Measurements from ENCODE around the gene PDLIM1.

The PDLIM1 gene

DNA sequence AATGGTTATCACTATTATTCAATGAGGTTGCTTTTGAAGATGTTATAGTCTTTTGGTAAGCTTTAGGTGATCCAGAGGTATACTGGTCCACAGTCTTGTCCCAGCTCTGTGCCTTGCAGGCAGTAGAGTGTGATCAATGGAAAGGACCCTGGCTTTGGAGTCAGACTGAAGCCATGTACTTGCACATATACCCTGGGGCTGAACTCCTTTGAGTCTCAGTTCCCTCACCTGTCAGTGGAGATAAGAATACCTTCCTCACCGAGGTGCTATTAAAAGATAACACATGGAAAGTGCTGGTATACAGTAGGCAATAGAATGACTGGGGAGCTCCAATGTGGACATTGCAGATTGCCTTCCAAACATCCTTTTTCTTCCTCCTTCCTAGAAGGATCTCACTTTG, 16.0 kb upstream of the PDLIM1 start:
- Histone ChIP-seq H3K14ac (ENCODE audit: low read length) (no peak overlapping the region), H2AFZ (ENCODE audit: low read length) (no peak overlapping the region), H3K4me1 (ENCODE audit: control insufficient read depth in 2 of 2, insufficient read depth in 1 of 2, low read depth in 1 of 2, low read length in 2 of 2) (peaks cover 0 to 11% of the 10 kb centered on the region in 2 donors), H4K8ac (ENCODE audit: low read depth, low read length) (no peak overlapping the region), H2AK5ac (ENCODE audit: low read depth, low read length) (no peak overlapping the region), H3K9ac (ENCODE audit: low read depth, low read length, poor library complexity) (no peak overlapping the region), H3K27ac (replicated peaks; ENCODE audit: low read length) (no peak overlapping the region), H3K4me3 (ENCODE audit: low read length in 2 of 2) (no peak overlapping the region), H3K36me3 (replicated peaks in 1 of 2; ENCODE audit: control insufficient read depth in 2 of 2, insufficient read depth in 2 of 2, low read length in 2 of 2) (no peaks in the 10 kb centered on the region), H3K9me3 (replicated peaks in 1 of 2; ENCODE audit: control insufficient read depth in 2 of 2, insufficient read depth in 1 of 2, low read depth in 1 of 2, low read length in 2 of 2) (no peaks in the 10 kb centered on the region), H2BK5ac (ENCODE audit: low read length) (no peak overlapping the region), H3K4me2 (ENCODE audit: insufficient read depth, low read length, poor library complexity, severe bottlenecking) (no peak overlapping the region), H3K27me3 (ENCODE audit: control insufficient read depth in 3 of 3, insufficient read depth in 3 of 3, low read depth in 1 of 3, low read length in 3 of 3) (peaks cover 0 to 2% (median 0%) of the 10 kb centered on the region in 3 experiments), H2BK120ac (ENCODE audit: low read depth, low read length) (no peak overlapping the region), H4K91ac (ENCODE audit: low read depth, low read length, poor library complexity) (no peak overlapping the region), H3K23ac (ENCODE audit: low read depth, low read length, poor library complexity) (no peak overlapping the region), H2BK15ac (ENCODE audit: low read length) (no peak overlapping the region), H2BK12ac (ENCODE audit: low read length) (no peak overlapping the region), H3K4ac (ENCODE audit: low read length) (no peak overlapping the region), H3K18ac (ENCODE audit: low read length) (no peak overlapping the region), H3K79me1 (ENCODE audit: low read depth, low read length) (no peaks in the 10 kb centered on the region)
- no peak for DNase-seq (ENCODE audit: low spot score)
- no CpG with 5 or more reads among the region's 1 CpG for WGBS, 2 donors (ENCODE audit: extremely low coverage in 2 of 2, insufficient read length in 2 of 2, insufficient replicate concordance in 1 of 2)

DNA sequence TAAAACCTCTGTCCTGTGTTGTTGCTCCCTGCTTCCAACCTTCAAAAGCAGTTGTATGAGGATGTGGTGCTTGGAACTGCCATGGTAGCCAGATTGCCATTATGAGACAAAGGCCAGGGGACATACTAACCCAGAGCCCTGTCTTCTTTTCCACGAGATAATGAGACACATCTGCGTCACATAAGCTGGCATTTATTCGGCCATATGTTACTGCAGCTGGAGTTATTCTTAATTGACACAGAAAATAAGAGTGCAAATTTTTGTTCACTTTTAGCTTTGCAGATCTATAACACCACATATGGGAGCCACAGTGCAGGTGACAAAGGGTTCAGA, 15.5 kb upstream of the PDLIM1 start:
- H3K4me1 ChIP-seq (ENCODE audit: control insufficient read depth in 2 of 2, insufficient read depth in 1 of 2, low read depth in 1 of 2, low read length in 2 of 2), result peaks cover 0 to 11% of the 10 kb centered on the region in 2 donors
- H2AK5ac ChIP-seq (ENCODE audit: low read depth, low read length), result no peak overlapping the region
- no peak overlapping the region for H3K14ac ChIP-seq (ENCODE audit: low read length)
- no peak overlapping the region for H2AFZ ChIP-seq (ENCODE audit: low read length)
- no peak overlapping the region for H2BK12ac ChIP-seq (ENCODE audit: low read length)
- WGBS, 2 donors (ENCODE audit: extremely low coverage in 2 of 2, insufficient read length in 2 of 2, insufficient replicate concordance in 1 of 2), result no CpG with 5 or more reads among the region's 3 CpGs
- H3K23ac ChIP-seq (ENCODE audit: low read depth, low read length, poor library complexity), result no peak overlapping the region
- H3K36me3 ChIP-seq (replicated peaks in 1 of 2; ENCODE audit: control insufficient read depth in 2 of 2, insufficient read depth in 2 of 2, low read length in 2 of 2), result no peaks in the 10 kb centered on the region
- H3K9me3 ChIP-seq (replicated peaks in 1 of 2; ENCODE audit: control insufficient read depth in 2 of 2, insufficient read depth in 1 of 2, low read depth in 1 of 2, low read length in 2 of 2), result no peaks in the 10 kb centered on the region
- no peak overlapping the region for H3K9ac ChIP-seq (ENCODE audit: low read depth, low read length, poor library complexity)
- H2BK120ac ChIP-seq (ENCODE audit: low read depth, low read length), result no peak overlapping the region
- H4K91ac ChIP-seq (ENCODE audit: low read depth, low read length, poor library complexity), result no peak overlapping the region
- peak overlapping the region; percentile 9 for H3K27ac ChIP-seq (replicated peaks; ENCODE audit: low read length)
- no peak overlapping the region for H4K8ac ChIP-seq (ENCODE audit: low read depth, low read length)
- H3K27me3 ChIP-seq (ENCODE audit: control insufficient read depth in 3 of 3, insufficient read depth in 3 of 3, low read depth in 1 of 3, low read length in 3 of 3), result peaks cover 0 to 2% (median 0%) of the 10 kb centered on the region in 3 experiments
- H2BK15ac ChIP-seq (ENCODE audit: low read length), result no peak overlapping the region
- no peak overlapping the region for H3K4me3 ChIP-seq (ENCODE audit: low read length in 2 of 2)
- DNase-seq (ENCODE audit: low spot score), result no peak
- H2BK5ac ChIP-seq (ENCODE audit: low read length), result no peak overlapping the region
- H3K4ac ChIP-seq (ENCODE audit: low read length), result no peak overlapping the region
- no peak overlapping the region for H3K4me2 ChIP-seq (ENCODE audit: insufficient read depth, low read length, poor library complexity, severe bottlenecking)
- H3K79me1 ChIP-seq (ENCODE audit: low read depth, low read length), result no peaks in the 10 kb centered on the region
- no peak overlapping the region for H3K18ac ChIP-seq (ENCODE audit: low read length)

DNA sequence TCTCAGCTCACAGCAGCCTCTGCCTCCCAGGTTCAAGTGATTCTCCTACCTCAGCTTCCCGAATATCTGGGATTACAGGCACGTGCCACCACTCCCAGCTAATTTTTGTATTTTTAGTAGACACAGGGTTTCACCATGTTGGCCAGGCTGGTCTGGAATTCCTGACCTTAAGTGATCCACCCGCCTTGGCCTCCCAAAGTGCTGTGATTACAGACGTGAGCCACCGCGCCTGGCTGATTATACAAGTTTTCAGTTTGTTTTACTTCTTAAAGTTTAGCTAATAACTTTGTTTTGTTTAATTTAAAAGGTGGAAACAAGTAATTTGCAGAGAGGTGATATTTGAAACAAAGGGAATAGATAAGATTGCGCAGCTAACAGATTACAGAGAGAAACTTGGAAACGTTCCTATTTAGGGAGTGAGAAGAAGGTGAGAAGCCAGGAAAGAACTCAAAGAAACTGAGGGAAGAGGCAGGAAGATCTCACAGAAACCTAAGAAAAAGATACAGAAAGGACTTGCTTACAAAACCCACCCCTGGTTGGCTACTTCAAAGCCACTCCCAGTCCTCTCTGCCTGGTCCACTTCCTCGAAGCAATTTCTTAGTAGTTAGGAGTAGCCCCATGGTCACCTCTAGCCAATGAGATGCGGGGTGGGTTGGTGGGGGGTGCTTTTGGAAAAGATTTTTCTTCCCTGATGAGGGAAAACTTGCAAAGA, 15.0 kb upstream of the PDLIM1 start:
- no peak overlapping the region for H2BK5ac ChIP-seq (ENCODE audit: low read length)
- H3K4me3 ChIP-seq (ENCODE audit: low read length in 2 of 2), result no peak overlapping the region
- H2AK5ac ChIP-seq (ENCODE audit: low read depth, low read length), result no peak overlapping the region
- H3K23ac ChIP-seq (ENCODE audit: low read depth, low read length, poor library complexity), result no peak overlapping the region
- no peak for DNase-seq (ENCODE audit: low spot score)
- H4K91ac ChIP-seq (ENCODE audit: low read depth, low read length, poor library complexity), result no peak overlapping the region
- H3K9ac ChIP-seq (ENCODE audit: low read depth, low read length, poor library complexity), result no peak overlapping the region
- H3K4me2 ChIP-seq (ENCODE audit: insufficient read depth, low read length, poor library complexity, severe bottlenecking), result no peak overlapping the region
- no peak overlapping the region for H2BK120ac ChIP-seq (ENCODE audit: low read depth, low read length)
- H3K9me3 ChIP-seq (replicated peaks in 1 of 2; ENCODE audit: control insufficient read depth in 2 of 2, insufficient read depth in 1 of 2, low read depth in 1 of 2, low read length in 2 of 2), result no peaks in the 10 kb centered on the region
- H4K8ac ChIP-seq (ENCODE audit: low read depth, low read length), result no peak overlapping the region
- WGBS, 2 donors (ENCODE audit: extremely low coverage in 2 of 2, insufficient read length in 2 of 2, insufficient replicate concordance in 1 of 2), result no CpG with 5 or more reads among the region's 10 CpGs
- H3K4ac ChIP-seq (ENCODE audit: low read length), result no peak overlapping the region
- no peak overlapping the region for H2AFZ ChIP-seq (ENCODE audit: low read length)
- H2BK12ac ChIP-seq (ENCODE audit: low read length), result no peak overlapping the region
- H3K27ac ChIP-seq (replicated peaks; ENCODE audit: low read length), result no peak overlapping the region
- H3K27me3 ChIP-seq (ENCODE audit: control insufficient read depth in 3 of 3, insufficient read depth in 3 of 3, low read depth in 1 of 3, low read length in 3 of 3), result peaks cover 0 to 2% (median 0%) of the 10 kb centered on the region in 3 experiments
- H3K36me3 ChIP-seq (replicated peaks in 1 of 2; ENCODE audit: control insufficient read depth in 2 of 2, insufficient read depth in 2 of 2, low read length in 2 of 2), result no peaks in the 10 kb centered on the region
- H3K14ac ChIP-seq (ENCODE audit: low read length), result no peak overlapping the region
- H3K79me1 ChIP-seq (ENCODE audit: low read depth, low read length), result no peaks in the 10 kb centered on the region
- H3K18ac ChIP-seq (ENCODE audit: low read length), result no peak overlapping the region
- H2BK15ac ChIP-seq (ENCODE audit: low read length), result no peak overlapping the region
- H3K4me1 ChIP-seq (ENCODE audit: control insufficient read depth in 2 of 2, insufficient read depth in 1 of 2, low read depth in 1 of 2, low read length in 2 of 2), result peaks cover 0 to 11% of the 10 kb centered on the region in 2 donors

DNA sequence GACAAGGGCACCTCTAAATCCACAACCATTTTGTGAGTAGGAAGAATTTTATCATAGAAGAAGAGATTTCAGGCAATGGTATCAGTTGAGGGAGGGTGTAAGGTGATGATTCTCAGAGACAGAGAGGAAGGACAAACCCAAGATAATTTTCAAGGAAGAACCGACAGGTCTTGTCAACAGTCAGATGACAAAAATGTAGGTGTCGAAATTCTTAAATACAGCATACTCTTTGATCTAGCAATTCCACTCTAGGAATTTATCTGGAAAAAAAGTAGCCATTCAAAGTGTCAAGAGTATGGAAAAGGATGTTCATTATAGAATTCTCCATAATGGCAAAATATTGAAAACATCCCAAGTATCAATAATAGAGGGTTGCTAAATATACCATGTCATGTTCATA, 14.2 kb upstream of the PDLIM1 start:
- Histone ChIP-seq H3K23ac (ENCODE audit: low read depth, low read length, poor library complexity) (no peak overlapping the region), H2AFZ (ENCODE audit: low read length) (no peak overlapping the region), H2BK5ac (ENCODE audit: low read length) (no peak overlapping the region), H3K14ac (ENCODE audit: low read length) (no peak overlapping the region), H4K91ac (ENCODE audit: low read depth, low read length, poor library complexity) (no peak overlapping the region), H4K8ac (ENCODE audit: low read depth, low read length) (no peak overlapping the region), H2AK5ac (ENCODE audit: low read depth, low read length) (no peak overlapping the region), H3K4me3 (ENCODE audit: low read length in 2 of 2) (no peak overlapping the region), H3K27ac (replicated peaks; ENCODE audit: low read length) (no peak overlapping the region), H3K4ac (ENCODE audit: low read length) (no peak overlapping the region), H2BK12ac (ENCODE audit: low read length) (no peak overlapping the region), H3K4me1 (ENCODE audit: control insufficient read depth in 2 of 2, insufficient read depth in 1 of 2, low read depth in 1 of 2, low read length in 2 of 2) (peaks cover 0 to 11% of the 10 kb centered on the region in 2 donors), H2BK120ac (ENCODE audit: low read depth, low read length) (no peak overlapping the region), H3K18ac (ENCODE audit: low read length) (no peak overlapping the region), H3K9me3 (replicated peaks in 1 of 2; ENCODE audit: control insufficient read depth in 2 of 2, insufficient read depth in 1 of 2, low read depth in 1 of 2, low read length in 2 of 2) (no peaks in the 10 kb centered on the region), H3K27me3 (ENCODE audit: control insufficient read depth in 3 of 3, insufficient read depth in 3 of 3, low read depth in 1 of 3, low read length in 3 of 3) (peaks cover 0 to 2% (median 0%) of the 10 kb centered on the region in 3 experiments), H3K4me2 (ENCODE audit: insufficient read depth, low read length, poor library complexity, severe bottlenecking) (no peak overlapping the region), H2BK15ac (ENCODE audit: low read length) (no peak overlapping the region), H3K79me1 (ENCODE audit: low read depth, low read length) (no peaks in the 10 kb centered on the region), H3K9ac (ENCODE audit: low read depth, low read length, poor library complexity) (no peak overlapping the region), H3K36me3 (replicated peaks in 1 of 2; ENCODE audit: control insufficient read depth in 2 of 2, insufficient read depth in 2 of 2, low read length in 2 of 2) (no peaks in the 10 kb centered on the region)
- DNase-seq (ENCODE audit: low spot score), result no peak
- no CpG with 5 or more reads among the region's 2 CpGs for WGBS, 2 donors (ENCODE audit: extremely low coverage in 2 of 2, insufficient read length in 2 of 2, insufficient replicate concordance in 1 of 2)
